Measurements from ENCODE around the gene NINJ1. TPM values are rescaled to one million over a fixed set of nuclear protein-coding genes. Genes with fewer than 3 reads are reported as not detected.

Gene NINJ1
- total and polyA plus RNA-seq, 2 donors (not counting 3 experiments of a cell fraction or from before 2014, with no cell fraction given) = 31.5 to 57.7 TPM

- DNase-seq (ENCODE audit: low read depth, low spot score) = no peak
- Histone ChIP-seq H4K20me1 (replicated peaks; ENCODE audit: control insufficient read depth, extremely low read depth, insufficient read depth, low read length) (peaks cover 2% of the 10 kb centered on the region), H3K27me3 (ENCODE audit: control insufficient read depth in 2 of 2, insufficient read depth in 2 of 2, low read length in 2 of 2) (no peaks in the 10 kb centered on the region), H2AFZ (ENCODE audit: low read depth, low read length) (no peak overlapping the region), H3K36me3 (ENCODE audit: control insufficient read depth in 2 of 2, extremely low read depth in 1 of 2, insufficient read depth in 2 of 2, low read length in 2 of 2) (peaks cover 8 to 26% of the 10 kb centered on the region in 2 experiments), H3K79me2 (ENCODE audit: control insufficient read depth, insufficient read depth, low read length) (peaks cover 5% of the 10 kb centered on the region), H3K27ac (ENCODE audit: insufficient read depth, low read depth, low read length) (no peak overlapping the region), H3K4me2 (ENCODE audit: insufficient read depth, low read length) (no peak overlapping the region), H3K9ac (replicated peaks; ENCODE audit: extremely low read depth, insufficient read depth, low read length) (no peak overlapping the region), H3K4me1 (ENCODE audit: control insufficient read depth, extremely low read depth, insufficient read depth, low read length) (peaks cover 1% of the 10 kb centered on the region), H3K9me1 (replicated peaks; ENCODE audit: control insufficient read depth, extremely low read depth, insufficient read depth, low read length) (no peaks in the 10 kb centered on the region), H3K9me3 (replicated peaks; ENCODE audit: control insufficient read depth, insufficient read depth, low read length) (no peaks in the 10 kb centered on the region), H3K4me3 (replicated peaks in 1 of 3; ENCODE audit: insufficient read depth in 1 of 3, low read depth in 1 of 3, low read length in 3 of 3) (no peak overlapping the region)
- no TSS peak for BruUV-seq (replicated peaks)
- CTCF ChIA-PET = no interaction called here
- POLR2A ChIA-PET = no interaction called here
- FAIRE-seq = no peak
- dilution Hi-C loops (cut with MboI; ENCODE audit: extremely low pct_ligation_motif_present, low sequenced_read_pairs) = no loop called here
- intact Hi-C loops (cut with micrococcal nuclease) = no loop called here
- no peak for TF ChIP-seq POLR2AphosphoS5 (IDR thresholded peaks at IDR 0.05; ENCODE audit: insufficient read depth, low read depth, low read length)
- TF ChIP-seq JUN (IDR thresholded peaks at IDR 0.05; ENCODE audit: borderline replicate concordance, insufficient read depth, insufficient read length, low read depth) = no peak
- no peak for TF ChIP-seq CTCF (IDR thresholded peaks at IDR 0.05; ENCODE audit: extremely low read depth in 1 of 2, insufficient read depth in 1 of 2, low read depth in 1 of 2, low read length in 2 of 2)
- no peak for TF ChIP-seq MAX (IDR thresholded peaks at IDR 0.05; ENCODE audit: insufficient read depth, insufficient read length)
- TF ChIP-seq GATA2 (IDR thresholded peaks at IDR 0.05; ENCODE audit: insufficient read depth, insufficient read length, low read depth, low read length) = no peak
- no peak for TF ChIP-seq EZH2 (IDR thresholded peaks at IDR 0.05; ENCODE audit: borderline replicate concordance, low read depth, low read length, severe bottlenecking)
- TF ChIP-seq MYC (IDR thresholded peaks at IDR 0.05; ENCODE audit: low read depth, low read length) = no peak
- no peak for TF ChIP-seq POLR2A (IDR thresholded peaks at IDR 0.05; ENCODE audit: low read depth, low read length)
- TF ChIP-seq FOS (IDR thresholded peaks at IDR 0.05; ENCODE audit: borderline replicate concordance, insufficient read depth, low read length) = no peak
These were observed 19.7 kb downstream of the NINJ1 start for GRCh38 chr9:93114169-93114983.
